SK-N-SH treated with all-trans-retinoic acid at 6 μM for 48 hours (cell line): ENCODE results near the gene S100A2.

Experiments used
- ATAC-seq: fragments of 200-7000 bp; cut with Tn5 transposase; 3 replicates; pipeline ENCODE4 v1.9.1; 2020; ENCODE audit warnings: mild to moderate bottlenecking, moderate library complexity
- ARNTL ChIP-seq: fragments of 450-650 bp; formaldehyde crosslinking; IDR thresholded peaks from 2 replicates; pipeline ENCODE4 v1.5.0; 2020; ENCODE audit warnings: low read depth, mild to moderate bottlenecking, moderate library complexity, borderline replicate concordance
- BACH2 ChIP-seq: fragments of 250-450 bp; sonication (Bioruptor Pico); IDR thresholded peaks from 2 replicates; pipeline ENCODE4 v1.9.0; 2021; ENCODE audit warnings: mild to moderate bottlenecking, borderline replicate concordance
- CSRNP3 ChIP-seq: fragments of 250-450 bp; sonication (Bioruptor Pico); IDR thresholded peaks from 2 replicates; pipeline ENCODE4 v1.5.1; 2021; ENCODE audit warnings: mild to moderate bottlenecking, moderate library complexity
- GLIS3 ChIP-seq: fragments of 250-450 bp; sonication (Bioruptor Pico); IDR thresholded peaks from 2 replicates; pipeline ENCODE4 v1.5.0; 2020; ENCODE audit warnings: mild to moderate bottlenecking, moderate library complexity
- ISL1 ChIP-seq: fragments of 250-450 bp; sonication (Bioruptor Pico); IDR thresholded peaks from 2 replicates; pipeline ENCODE4 v2.1.2; 2022; ENCODE audit warnings: mild to moderate bottlenecking, moderate library complexity
- PPARA ChIP-seq: fragments of 250-450 bp; sonication (Bioruptor Pico); IDR thresholded peaks from 2 replicates; pipeline ENCODE4 v1.5.0; 2020; ENCODE audit warnings: mild to moderate bottlenecking, borderline replicate concordance
- RARB ChIP-seq: fragments of 250-450 bp; sonication (Bioruptor Pico); IDR thresholded peaks from 2 replicates; pipeline ENCODE4 v1.8.0; 2021; ENCODE audit warnings: mild to moderate bottlenecking, moderate library complexity
- TCF4 ChIP-seq: fragments of 250-450 bp; sonication (Bioruptor Pico); IDR thresholded peaks from 2 replicates; pipeline ENCODE4 v1.8.0; 2021; ENCODE audit warnings: mild to moderate bottlenecking, moderate library complexity, borderline replicate concordance
- TOX ChIP-seq: fragments of 250-450 bp; sonication (Bioruptor Pico); IDR thresholded peaks from 2 replicates; pipeline ENCODE4 v1.8.0; 2021; ENCODE audit warnings: mild to moderate bottlenecking, moderate library complexity, borderline replicate concordance
- TSHZ2 ChIP-seq: fragments of 250-450 bp; sonication (Bioruptor Pico); IDR thresholded peaks from 2 replicates; pipeline ENCODE4 v1.5.0; 2020; ENCODE audit warnings: mild to moderate bottlenecking, moderate library complexity
- ZC3H10 ChIP-seq: fragments of 250-450 bp; sonication (Bioruptor Pico); IDR thresholded peaks from 2 replicates; pipeline ENCODE4 v1.5.1; 2021; ENCODE audit warnings: mild to moderate bottlenecking, moderate library complexity
- ZFP3 ChIP-seq: fragments of 250-450 bp; sonication (Bioruptor Pico); IDR thresholded peaks from 2 replicates; pipeline ENCODE4 v1.5.0; 2020; ENCODE audit warnings: mild to moderate bottlenecking, moderate library complexity
- ZFP30 ChIP-seq: fragments of 450-650 bp; formaldehyde crosslinking; IDR thresholded peaks from 2 replicates; pipeline ENCODE4 v1.5.0; 2022; ENCODE audit warnings: mild to moderate bottlenecking, moderate library complexity
- ZNF70 ChIP-seq: fragments of 450-650 bp; formaldehyde crosslinking; IDR thresholded peaks from 2 replicates; pipeline ENCODE4 v1.5.0; 2020; ENCODE audit warnings: mild to moderate bottlenecking, moderate library complexity
- ZNF8 ChIP-seq: fragments of 450-650 bp; formaldehyde crosslinking; IDR thresholded peaks from 2 replicates; pipeline ENCODE4 v1.5.0; 2020; ENCODE audit warnings: mild to moderate bottlenecking, moderate library complexity
- TF ChIP-seq, protein P1 (sequence below): fragments of 250-450 bp; sonication (Bioruptor Pico); IDR thresholded peaks from 2 replicates; pipeline ENCODE4 v1.5.1; 2020; ENCODE audit warnings: low read depth, mild to moderate bottlenecking, moderate library complexity
- TF ChIP-seq, protein P2 (sequence below): fragments of 250-450 bp; sonication (Bioruptor Pico); IDR thresholded peaks from 2 replicates; pipeline ENCODE4 v1.8.0; 2021; ENCODE audit warnings: low read depth, mild to moderate bottlenecking, moderate library complexity, borderline replicate concordance
- TF ChIP-seq, protein P3 (sequence below): fragments of 250-450 bp; sonication (Bioruptor Pico); IDR thresholded peaks from 2 replicates; pipeline ENCODE4 v1.8.0; 2020; ENCODE audit warnings: mild to moderate bottlenecking, moderate library complexity, borderline replicate concordance

Gene S100A2

GRCh38 chr1:153614906-153615305 is 49.3 kb upstream of the S100A2 start:
- TF ChIP-seq, protein P1, sequence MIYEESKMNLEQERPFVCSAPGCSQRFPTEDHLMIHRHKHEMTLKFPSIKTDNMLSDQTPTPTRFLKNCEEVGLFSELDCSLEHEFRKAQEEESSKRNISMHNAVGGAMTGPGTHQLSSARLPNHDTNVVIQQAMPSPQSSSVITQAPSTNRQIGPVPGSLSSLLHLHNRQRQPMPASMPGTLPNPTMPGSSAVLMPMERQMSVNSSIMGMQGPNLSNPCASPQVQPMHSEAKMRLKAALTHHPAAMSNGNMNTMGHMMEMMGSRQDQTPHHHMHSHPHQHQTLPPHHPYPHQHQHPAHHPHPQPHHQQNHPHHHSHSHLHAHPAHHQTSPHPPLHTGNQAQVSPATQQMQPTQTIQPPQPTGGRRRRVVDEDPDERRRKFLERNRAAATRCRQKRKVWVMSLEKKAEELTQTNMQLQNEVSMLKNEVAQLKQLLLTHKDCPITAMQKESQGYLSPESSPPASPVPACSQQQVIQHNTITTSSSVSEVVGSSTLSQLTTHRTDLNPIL: no peak
- TF ChIP-seq TSHZ2 (no peak), TCF4 (CRISPR knock-in tag) (no peak), CSRNP3 (CRISPR knock-in tag) (no peak), ZFP30 (no peak), ZNF70 (CRISPR knock-in tag) (no peak)
- TF ChIP-seq, protein P2, sequence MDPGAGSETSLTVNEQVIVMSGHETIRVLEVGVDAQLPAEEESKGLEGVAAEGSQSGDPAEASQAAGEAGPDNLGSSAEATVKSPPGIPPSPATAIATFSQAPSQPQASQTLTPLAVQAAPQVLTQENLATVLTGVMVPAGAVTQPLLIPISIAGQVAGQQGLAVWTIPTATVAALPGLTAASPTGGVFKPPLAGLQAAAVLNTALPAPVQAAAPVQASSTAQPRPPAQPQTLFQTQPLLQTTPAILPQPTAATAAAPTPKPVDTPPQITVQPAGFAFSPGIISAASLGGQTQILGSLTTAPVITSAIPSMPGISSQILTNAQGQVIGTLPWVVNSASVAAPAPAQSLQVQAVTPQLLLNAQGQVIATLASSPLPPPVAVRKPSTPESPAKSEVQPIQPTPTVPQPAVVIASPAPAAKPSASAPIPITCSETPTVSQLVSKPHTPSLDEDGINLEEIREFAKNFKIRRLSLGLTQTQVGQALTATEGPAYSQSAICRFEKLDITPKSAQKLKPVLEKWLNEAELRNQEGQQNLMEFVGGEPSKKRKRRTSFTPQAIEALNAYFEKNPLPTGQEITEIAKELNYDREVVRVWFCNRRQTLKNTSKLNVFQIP (CRISPR knock-in tag): no peak
- TF ChIP-seq, protein P3, sequence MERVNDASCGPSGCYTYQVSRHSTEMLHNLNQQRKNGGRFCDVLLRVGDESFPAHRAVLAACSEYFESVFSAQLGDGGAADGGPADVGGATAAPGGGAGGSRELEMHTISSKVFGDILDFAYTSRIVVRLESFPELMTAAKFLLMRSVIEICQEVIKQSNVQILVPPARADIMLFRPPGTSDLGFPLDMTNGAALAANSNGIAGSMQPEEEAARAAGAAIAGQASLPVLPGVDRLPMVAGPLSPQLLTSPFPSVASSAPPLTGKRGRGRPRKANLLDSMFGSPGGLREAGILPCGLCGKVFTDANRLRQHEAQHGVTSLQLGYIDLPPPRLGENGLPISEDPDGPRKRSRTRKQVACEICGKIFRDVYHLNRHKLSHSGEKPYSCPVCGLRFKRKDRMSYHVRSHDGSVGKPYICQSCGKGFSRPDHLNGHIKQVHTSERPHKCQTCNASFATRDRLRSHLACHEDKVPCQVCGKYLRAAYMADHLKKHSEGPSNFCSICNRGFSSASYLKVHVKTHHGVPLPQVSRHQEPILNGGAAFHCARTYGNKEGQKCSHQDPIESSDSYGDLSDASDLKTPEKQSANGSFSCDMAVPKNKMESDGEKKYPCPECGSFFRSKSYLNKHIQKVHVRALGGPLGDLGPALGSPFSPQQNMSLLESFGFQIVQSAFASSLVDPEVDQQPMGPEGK (CRISPR knock-in tag): no peak
- no peak for ATAC-seq

- ATAC-seq: no peak
- TF ChIP-seq ZFP3 (no peak), ZFP30 (no peak)
These were observed 48.7 kb upstream of the S100A2 start for GRCh38 chr1:153614189-153614900.

GRCh38 chr1:153613406-153613805 is 47.8 kb upstream of the S100A2 start:
- ATAC-seq: no peak
- no peak for TF ChIP-seq TCF4 (CRISPR knock-in tag)
- TF ChIP-seq TSHZ2: no peak
- TF ChIP-seq ZNF8 (CRISPR knock-in tag): no peak
- no peak for TF ChIP-seq RARB (CRISPR knock-in tag)
- no peak for TF ChIP-seq PPARA
- TF ChIP-seq BACH2 (CRISPR knock-in tag): no peak
- TF ChIP-seq, protein P3 (CRISPR knock-in tag): no peak
- no peak for TF ChIP-seq TOX (CRISPR knock-in tag)
- TF ChIP-seq ISL1 (CRISPR knock-in tag): no peak
- TF ChIP-seq, protein P2 (CRISPR knock-in tag): no peak
- no peak for TF ChIP-seq ZFP30
- TF ChIP-seq ZC3H10: no peak
- no peak for TF ChIP-seq CSRNP3 (CRISPR knock-in tag)
- TF ChIP-seq ZNF70 (CRISPR knock-in tag): no peak
- TF ChIP-seq ARNTL (CRISPR knock-in tag): no peak
- TF ChIP-seq GLIS3 (CRISPR knock-in tag): no peak
